Muscle of leg (tissue), 11 donors: ENCODE measurements around the gene PPT2. TPM values are rescaled to one million over a fixed set of nuclear protein-coding genes. Genes with fewer than 3 reads are reported as not detected.
A peak's percentile ranks its signal among the peaks of the same experiment; 100 is the strongest.

Source experiments
- DNase-seq: peaks from one replicate; pipeline ENCODE4 v3.0.0; 2013
- H3K27ac ChIP-seq: one replicate; pipeline ENCODE4 v1.5.1; 2013; ENCODE audit warnings: mild to moderate bottlenecking, low read length, control low read depth
- H3K27me3 ChIP-seq: one replicate; pipeline ENCODE4 v1.6.1; 2013; ENCODE audit warnings: low read length; ENCODE audit not compliant: control insufficient read depth, insufficient read depth
- H3K36me3 ChIP-seq: one replicate; pipeline ENCODE4 v1.6.1; 2013; ENCODE audit warnings: low read length; ENCODE audit not compliant: control insufficient read depth, insufficient read depth
- H3K4me1 ChIP-seq: one replicate; pipeline ENCODE4 v1.6.1; 2013; ENCODE audit warnings: low read length; ENCODE audit not compliant: control insufficient read depth, insufficient read depth
- H3K4me3 ChIP-seq: one replicate; pipeline ENCODE4 v1.5.1; 2013; ENCODE audit warnings: low read length, control low read depth
- H3K9me3 ChIP-seq: replicated peaks from 2 replicates; pipeline ENCODE4 v1.6.1; 2013; ENCODE audit warnings: low read depth, low read length; ENCODE audit not compliant: control insufficient read depth
- WGBS: methylation state at CpG from one replicate; pipeline ENCODE4 v1.1.5; 2013; ENCODE audit warnings: missing lambda C conversion rate; ENCODE audit not compliant: insufficient coverage; 5-methylcytosine and 5-hydroxymethylcytosine counted together
- polyA plus RNA-seq, 8 donors: library from polyadenylated mRNA; unstranded; fragments of 120-200 nt; gene quantifications; one replicate each; pipeline versions ENCODE4 v1.2.1 to v1.2.3, GENCODE V29; 2013; ENCODE audit warnings: inconsistent platforms in 1 of 8, low replicate concordance in 1 of 8; ENCODE audit not compliant: insufficient read length in 8 of 8, insufficient read depth in 1 of 8
- total RNA-seq: library from RNA; stranded (reverse); fragments of 120-200 nt; gene quantifications from one replicate; pipeline ENCODE4 v1.2.4, GENCODE V29; 2013

PPT2 gene
- total and polyA plus RNA-seq, 9 donors = 15.3 to 35.7 (median 30.9) TPM

GRCh38 chr6:32111424-32112066, 42.4 kb upstream of the PPT2 start:
- Histone ChIP-seq H3K9me3 (no peaks in the 10 kb centered on the region), H3K4me1 (peaks cover 85% of the 10 kb centered on the region), H3K27ac (peak overlapping the region; percentile 98), H3K4me3 (no peak overlapping the region), H3K36me3 (peaks cover 22% of the 10 kb centered on the region), H3K27me3 (peaks cover 9% of the 10 kb centered on the region)
- WGBS = 12% methylated on average over 5 of the region's 7 CpGs
- DNase-seq = peak; percentile 93

DNA sequence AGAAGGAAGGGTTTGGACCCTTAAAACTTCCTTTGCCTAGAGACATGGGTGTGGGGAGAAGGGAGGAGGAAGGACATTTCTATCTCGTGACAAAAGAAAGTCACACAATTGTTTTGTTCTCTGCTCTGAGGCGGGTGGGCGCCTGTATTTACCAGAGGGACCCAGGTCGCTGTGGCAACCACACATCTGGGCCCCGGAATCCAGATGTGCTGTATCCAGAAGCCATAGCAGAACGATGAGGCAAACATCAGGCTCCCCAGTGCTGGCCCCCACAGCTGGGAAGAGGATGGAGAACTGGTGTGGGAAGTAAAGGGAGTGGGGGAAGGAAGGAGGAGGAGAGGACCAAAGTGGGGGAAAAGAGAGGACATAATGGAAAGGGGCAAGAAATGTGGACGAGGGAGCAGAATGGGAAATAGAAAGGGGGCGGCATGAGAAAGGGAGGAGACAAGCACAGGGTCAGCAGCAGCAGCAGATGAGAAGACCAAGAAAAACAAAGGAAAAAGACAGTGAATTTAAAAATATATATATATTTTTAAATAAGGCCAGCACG, 41.4 kb upstream of the PPT2 start:
- peaks cover 8% of the 10 kb centered on the region for H3K27me3 ChIP-seq
- H3K9me3 ChIP-seq = no peaks in the 10 kb centered on the region
- H3K4me1 ChIP-seq = peaks cover 76% of the 10 kb centered on the region
- H3K4me3 ChIP-seq = no peak overlapping the region
- peak; percentile 99 for DNase-seq
- H3K27ac ChIP-seq = peak overlapping the region; percentile 98
- peaks cover 31% of the 10 kb centered on the region for H3K36me3 ChIP-seq
- 12% methylated on average over 7 of the region's 9 CpGs for WGBS

DNA sequence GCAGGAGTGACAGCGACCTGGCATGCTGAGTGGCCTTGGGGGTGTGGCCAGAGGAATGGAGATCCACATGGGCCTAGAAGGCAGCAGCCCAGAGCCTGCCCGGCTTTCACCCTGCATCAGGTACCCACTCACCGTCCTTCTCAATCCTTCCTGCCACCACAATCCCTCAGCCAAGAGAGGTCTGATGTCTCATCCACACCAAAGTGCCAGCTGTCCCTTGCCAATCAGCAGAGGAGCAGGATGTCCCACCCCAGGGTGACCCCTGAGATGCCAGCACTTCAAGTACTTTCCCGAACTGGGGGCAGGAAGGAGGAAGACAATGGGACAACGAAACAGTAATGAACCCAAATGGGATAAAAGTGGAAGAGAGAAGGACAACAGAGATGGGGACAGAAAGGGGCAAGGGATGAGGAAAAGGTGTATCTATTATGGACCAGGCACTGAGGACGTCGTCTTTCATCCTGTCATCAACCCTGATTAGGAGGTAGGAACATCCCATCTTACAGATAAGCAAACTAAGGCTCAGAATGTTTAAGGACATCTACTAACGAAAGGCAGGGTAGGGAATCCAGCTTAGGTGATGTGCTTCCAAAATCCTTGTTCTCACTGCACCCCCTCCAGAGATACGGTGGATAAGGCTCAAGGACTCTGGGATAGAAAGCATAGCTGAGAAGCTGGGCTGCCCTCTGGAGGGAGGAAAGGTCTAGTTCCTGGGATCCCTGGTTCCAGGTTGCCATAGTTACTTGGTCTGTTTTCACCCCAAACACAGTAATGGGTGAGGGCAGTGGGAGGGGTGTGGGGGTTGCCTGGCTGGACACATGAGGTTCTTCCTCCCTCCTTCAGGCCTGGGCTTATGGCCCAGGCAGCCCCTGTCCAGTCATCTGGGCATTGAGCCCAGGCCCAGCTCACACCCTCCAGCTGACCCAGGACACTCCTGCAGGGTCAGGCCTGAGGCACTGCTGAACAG, 40.3 kb upstream of the PPT2 start:
- Histone ChIP-seq H3K27ac (peak overlapping the region; percentile 98), H3K4me3 (no peak overlapping the region), H3K36me3 (peaks cover 43% of the 10 kb centered on the region), H3K9me3 (no peaks in the 10 kb centered on the region), H3K4me1 (peaks cover 67% of the 10 kb centered on the region), H3K27me3 (peaks cover 4% of the 10 kb centered on the region)
- WGBS = 62% methylated on average over 3 of the region's 9 CpGs
- DNase-seq = peak; percentile 99

- Histone ChIP-seq H3K27me3 (no peaks in the 10 kb centered on the region), H3K4me1 (peaks cover 63% of the 10 kb centered on the region), H3K36me3 (peaks cover 54% of the 10 kb centered on the region), H3K27ac (peak overlapping the region; percentile 98), H3K4me3 (no peak overlapping the region), H3K9me3 (no peaks in the 10 kb centered on the region)
- DNase-seq = peak; percentile 69
- 27% methylated on average over 3 of the region's 8 CpGs for WGBS
Observed at GRCh38 chr6:32114796-32115195, 39.1 kb upstream of the PPT2 start.

GRCh38 chr6:32115623-32116022, 38.3 kb upstream of the PPT2 start:
- Histone ChIP-seq H3K36me3 (peaks cover 60% of the 10 kb centered on the region), H3K9me3 (no peaks in the 10 kb centered on the region), H3K27ac (no peak overlapping the region), H3K27me3 (no peaks in the 10 kb centered on the region), H3K4me1 (peaks cover 55% of the 10 kb centered on the region), H3K4me3 (no peak overlapping the region)
- WGBS = no CpG with 5 or more reads among the region's 6 CpGs
- DNase-seq = no peak

DNA sequence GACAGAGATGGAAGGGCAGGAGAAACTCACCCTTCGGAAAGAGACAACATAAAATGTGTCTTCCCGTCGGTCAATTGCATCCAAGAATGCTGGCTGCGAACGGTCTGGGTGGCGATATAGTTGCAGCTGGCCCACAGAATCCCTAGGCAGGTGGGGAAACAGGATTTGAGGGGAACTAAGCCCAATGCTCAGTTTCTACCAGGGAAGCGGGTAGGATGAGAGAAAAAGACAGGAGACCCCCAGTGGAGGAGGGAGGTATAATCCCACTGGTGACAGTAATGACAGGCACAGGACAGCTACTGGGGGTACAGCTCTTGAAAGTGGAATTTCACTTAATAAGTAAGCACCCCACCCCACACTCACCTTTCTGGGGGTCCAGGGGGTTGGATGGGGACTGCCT, 37.3 kb upstream of the PPT2 start:
- Histone ChIP-seq H3K27ac (no peak overlapping the region), H3K9me3 (no peaks in the 10 kb centered on the region), H3K27me3 (no peaks in the 10 kb centered on the region), H3K4me3 (no peak overlapping the region), H3K4me1 (peaks cover 44% of the 10 kb centered on the region), H3K36me3 (peaks cover 70% of the 10 kb centered on the region)
- DNase-seq = no peak
- 65% methylated on average over 7 of the region's 7 CpGs for WGBS

GRCh38 chr6:32117461-32117860, 36.5 kb upstream of the PPT2 start:
- H3K27me3 ChIP-seq = no peaks in the 10 kb centered on the region
- no CpG with 5 or more reads among the region's 9 CpGs for WGBS
- H3K9me3 ChIP-seq = no peaks in the 10 kb centered on the region
- DNase-seq = no peak
- H3K4me3 ChIP-seq = no peak overlapping the region
- peaks cover 76% of the 10 kb centered on the region for H3K36me3 ChIP-seq
- H3K27ac ChIP-seq = no peak overlapping the region
- H3K4me1 ChIP-seq = peaks cover 37% of the 10 kb centered on the region

GRCh38 chr6:32118782-32119628, 34.9 kb upstream of the PPT2 start:
- H3K27me3 ChIP-seq = no peaks in the 10 kb centered on the region
- H3K36me3 ChIP-seq = peaks cover 87% of the 10 kb centered on the region
- peak overlapping the region; percentile 45 for H3K27ac ChIP-seq
- no peak overlapping the region for H3K4me3 ChIP-seq
- WGBS = 10% methylated on average over 8 of the region's 17 CpGs
- DNase-seq = peak; percentile 91
- no peaks in the 10 kb centered on the region for H3K9me3 ChIP-seq
- peaks cover 22% of the 10 kb centered on the region for H3K4me1 ChIP-seq

DNA sequence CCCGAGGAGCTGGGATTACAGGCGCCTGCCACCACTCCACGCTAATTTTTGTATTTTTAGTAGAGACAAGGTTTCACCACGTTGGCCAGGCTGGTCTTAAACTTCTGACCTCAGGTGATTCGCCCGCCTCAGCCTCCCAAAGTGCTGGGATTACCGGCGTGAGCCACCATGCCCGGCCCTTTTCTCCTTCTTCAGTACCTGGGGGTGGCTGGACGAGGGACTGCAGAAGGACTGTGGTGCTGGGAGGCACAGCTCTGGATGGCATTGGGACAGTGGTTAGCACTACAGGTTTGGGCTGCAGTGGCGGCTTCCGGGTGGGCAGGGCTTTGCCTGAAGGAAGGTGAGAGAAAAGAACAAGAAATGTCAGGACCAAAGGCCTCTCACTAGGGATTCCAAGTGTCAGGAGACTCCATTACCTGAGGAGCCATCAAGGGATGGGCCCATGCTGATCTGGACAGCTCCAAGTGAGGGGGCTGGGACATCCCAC, 33.3 kb upstream of the PPT2 start:
- Histone ChIP-seq H3K4me3 (no peak overlapping the region), H3K27me3 (no peaks in the 10 kb centered on the region), H3K9me3 (no peaks in the 10 kb centered on the region), H3K36me3 (peaks cover 92% of the 10 kb centered on the region), H3K27ac (no peak overlapping the region), H3K4me1 (peaks cover 13% of the 10 kb centered on the region)
- no peak for DNase-seq
- WGBS = 97% methylated on average over 7 of the region's 12 CpGs
